Heart left ventricle (tissue), 16 donors: Measurements from ENCODE around the gene ABHD5. TPM values are rescaled to one million over a fixed set of nuclear protein-coding genes. Genes with fewer than 3 reads are reported as not detected.
A peak's percentile ranks its signal among the peaks of the same experiment; 100 is the strongest.

Experiments used
- ATAC-seq, 4 donors: fragments of 200-7000 bp; cut with Tn5 transposase; one replicate each; pipeline ENCODE4 v1.9.1; 2020 to 2022; ENCODE audit warnings: moderate library complexity in 4 of 4, mild to moderate bottlenecking in 3 of 4, moderate number of reproducible peaks in 1 of 4
- DNase-seq, 5 donors: peaks; one replicate each; pipeline ENCODE4 v3.0.0-alpha.2; 2020
- H3K27ac ChIP-seq, 12 donors: fragments of 200-600 bp; sonication (generic) in 4 of 12; one replicate each; pipeline versions ENCODE4 v1.5.0 to v1.8.0; 2016 to 2022; ENCODE audit warnings: mild to moderate bottlenecking in 2 of 12
- H3K27me3 ChIP-seq, 9 donors: fragments of 200-600 bp; sonication (generic) in 2 of 9; one replicate each; pipeline versions ENCODE4 v1.5.1 to v1.8.0; 2016 to 2022; ENCODE audit warnings: mild to moderate bottlenecking in 3 of 9
- H3K36me3 ChIP-seq, 9 donors: fragments of 200-600 bp; sonication (generic) in 2 of 9; one replicate each; pipeline versions ENCODE4 v1.5.0 to v1.8.0; 2018 to 2022; ENCODE audit warnings: mild to moderate bottlenecking in 2 of 9
- H3K4me1 ChIP-seq, 12 donors: fragments of 200-600 bp; sonication (generic) in 4 of 12; one replicate each; pipeline versions ENCODE4 v1.5.0 to v1.8.0; 2016 to 2022; ENCODE audit warnings: mild to moderate bottlenecking in 3 of 12
- H3K4me3 ChIP-seq, 12 donors: fragments of 200-600 bp; sonication (generic) in 4 of 12; one replicate each; pipeline versions ENCODE4 v1.5.0 to v1.8.0; 2017 to 2022; ENCODE audit warnings: mild to moderate bottlenecking in 9 of 12, moderate library complexity in 4 of 12
- H3K9me3 ChIP-seq, 12 donors: fragments of 200-600 bp; sonication (generic) in 4 of 12; one replicate each; pipeline versions ENCODE4 v1.5.0 to v1.8.0; 2016 to 2022; ENCODE audit warnings: mild to moderate bottlenecking in 1 of 12
- POLR2A ChIP-seq, 2 donors: fragments of 450-650 bp; IDR thresholded peaks; one replicate each; pipeline ENCODE4 v1.6.1; 2017; ENCODE audit warnings: antibody characterized with exemption in 2 of 2, mild to moderate bottlenecking in 2 of 2, moderate library complexity in 2 of 2
- WGBS, 4 donors: extraction: QIAGEN DNeasy Blood & Tissue Kit in 2 of 4; methylation state at CpG; one replicate each; pipeline versions ENCODE4 v1.1.5 to v1.1.7; 2013 to 2018; 5-methylcytosine and 5-hydroxymethylcytosine counted together
- intact Hi-C, 10 donors: fragments of 100-400 bp; cut with DNase I; formaldehyde crosslinking; loops; one replicate each; pipeline versions ENCODE4 v1.11.1 to v1.14.2; 2022
- polyA plus RNA-seq, 2 donors: library from polyadenylated mRNA; stranded (reverse); fragments of 200-250 nt; gene quantifications; one replicate each; pipeline ENCODE4 v1.2.3, GENCODE V29; 2013
- total RNA-seq, 9 donors: library from RNA; depleted of rRNA in 2 of 9; stranded (reverse); fragments of >200 nt in 2 of 9; fragmentation: NEBNext Ultra II Directional in 3 of 9; extraction: Animal tissue kit (Norgen Biotek cat#: 25700) in 3 of 9; gene quantifications; one replicate each; pipeline versions ENCODE4 v1.1.0 to v1.2.4, GENCODE V29; 2016 to 2023
- TF ChIP-seq, protein P1 (sequence below), 12 donors: fragments of 200-600 bp; sonication (generic) in 4 of 12; IDR thresholded peaks; one replicate each; pipeline versions ENCODE4 v1.5.0 to v1.8.0; 2018 to 2022; ENCODE audit warnings: antibody characterized with exemption in 12 of 12, mild to moderate bottlenecking in 5 of 12
- donor health status: ischemic (EF 13 %, LVEDD 7.1; RV severe dilation, severe dysfunction).
- donor health status: healthy with polysubstance abuse.
- donor health status: DM: no; HTN: yes; CAD: no.
- donor health status: DM: no; HTN: no; CAD: no.
- donor health status: ischemic (EF 25% LVEDD 6.9; RV normal size, moderate dysfunction).
- donor health status: ischemic (EF 25% LVEDD 5.7; RV mildly dilated, moderate dysfunction).
- donor health status: healthy.
- donor health status: DM: yes; HTN: yes; CAD: no.
- donor health status: ischemic (EF 35%, LVEDD 5.7; RV mildly dilated, moderate dysfunction).
- donor health status: nonischemic (EF 11% LVEDD 7.7; RV severe dilation, severe dysfunction).
- donor health status: DM: yes; HTN: yes; CAD: no.
- donor health status: PGD.
- donor health status: ischemic (EF 29% LVEDD 5.4; RV normal size, mild dysfunction).
- donor health status: nonischemic (EF 23%, LVEDD 6.1; RV moderate dilation, normal function).

ABHD5 gene
- total and polyA plus RNA-seq, 11 donors, result 8.5 to 103 (median 26.7) TPM

DNA sequence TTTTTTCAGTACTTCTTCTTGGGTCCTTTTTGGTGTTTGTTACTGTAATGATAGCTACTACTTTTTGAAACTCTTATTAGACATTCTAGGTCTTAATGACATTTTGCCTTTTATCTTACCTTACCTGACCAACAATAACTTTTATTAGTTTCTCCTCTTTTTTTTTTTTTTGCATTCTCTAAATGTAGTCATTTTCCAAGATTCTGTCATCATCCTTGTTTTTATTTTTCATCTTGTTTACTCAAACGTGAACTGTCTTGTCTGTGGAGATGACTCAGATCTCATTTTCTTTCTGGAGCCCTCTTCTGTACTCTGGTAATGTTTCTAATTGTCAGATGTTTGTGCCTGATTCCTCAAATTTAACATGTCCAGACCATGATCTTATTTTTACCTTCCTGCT is 2.9 kb downstream of the ABHD5 start:
- 47 to 72% (median 61%) methylated on average over 1 of the region's 1 CpG for WGBS, 4 donors
- Histone ChIP-seq H3K27ac (no peak overlapping the region), H3K4me1 (peaks cover 2 to 55% (median 19%) of the 10 kb centered on the region in 12 donors), H3K4me3 (no peak overlapping the region), H3K36me3 (no peaks in the 10 kb centered on the region), H3K9me3 (no peaks in the 10 kb centered on the region), H3K27me3 (no peaks in the 10 kb centered on the region)
- DNase-seq (no peak), ATAC-seq (no peak)
- intact Hi-C loops, result loop anchor here in 4 of 10 donors (5.0 to 10.0 kb wide), 5 partner anchors 64 to 151 kb away; partner anchors contain the start of gene ANO10 (in 2 of the 4)
- TF ChIP-seq, protein P1, sequence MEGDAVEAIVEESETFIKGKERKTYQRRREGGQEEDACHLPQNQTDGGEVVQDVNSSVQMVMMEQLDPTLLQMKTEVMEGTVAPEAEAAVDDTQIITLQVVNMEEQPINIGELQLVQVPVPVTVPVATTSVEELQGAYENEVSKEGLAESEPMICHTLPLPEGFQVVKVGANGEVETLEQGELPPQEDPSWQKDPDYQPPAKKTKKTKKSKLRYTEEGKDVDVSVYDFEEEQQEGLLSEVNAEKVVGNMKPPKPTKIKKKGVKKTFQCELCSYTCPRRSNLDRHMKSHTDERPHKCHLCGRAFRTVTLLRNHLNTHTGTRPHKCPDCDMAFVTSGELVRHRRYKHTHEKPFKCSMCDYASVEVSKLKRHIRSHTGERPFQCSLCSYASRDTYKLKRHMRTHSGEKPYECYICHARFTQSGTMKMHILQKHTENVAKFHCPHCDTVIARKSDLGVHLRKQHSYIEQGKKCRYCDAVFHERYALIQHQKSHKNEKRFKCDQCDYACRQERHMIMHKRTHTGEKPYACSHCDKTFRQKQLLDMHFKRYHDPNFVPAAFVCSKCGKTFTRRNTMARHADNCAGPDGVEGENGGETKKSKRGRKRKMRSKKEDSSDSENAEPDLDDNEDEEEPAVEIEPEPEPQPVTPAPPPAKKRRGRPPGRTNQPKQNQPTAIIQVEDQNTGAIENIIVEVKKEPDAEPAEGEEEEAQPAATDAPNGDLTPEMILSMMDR (IDR thresholded peaks at IDR 0.05), result no peak
- no peak for TF ChIP-seq POLR2A (IDR thresholded peaks at IDR 0.05)

DNA sequence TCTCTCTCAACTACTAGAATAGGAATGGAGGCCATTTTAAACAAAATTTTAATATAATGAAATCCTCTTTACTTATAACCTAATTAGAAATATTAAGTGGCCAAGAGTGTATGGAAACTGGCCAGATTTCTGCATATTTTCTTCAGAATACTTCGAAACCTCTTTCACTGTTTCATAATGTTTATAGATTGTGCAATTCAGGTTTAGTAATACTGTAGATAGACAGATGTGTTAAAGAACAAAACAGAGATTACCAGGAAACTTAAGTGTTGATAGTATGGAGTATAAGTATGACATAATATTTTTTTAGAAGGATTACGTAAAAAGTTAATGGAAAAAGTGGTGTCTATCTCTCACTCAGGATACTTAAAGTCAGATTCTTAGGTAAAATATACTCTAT is 4.7 kb downstream of the ABHD5 start:
- Histone ChIP-seq H3K36me3 (peaks cover 0 to 13% (median 6%) of the 10 kb centered on the region in 9 donors), H3K9me3 (no peaks in the 10 kb centered on the region), H3K27me3 (no peaks in the 10 kb centered on the region), H3K4me1 (peaks cover 0 to 47% (median 13%) of the 10 kb centered on the region in 12 donors), H3K4me3 (no peak overlapping the region), H3K27ac (peak overlapping the region in 1 of 12 donors; percentile 45)
- DNase-seq, result no peak
- no peak for ATAC-seq
- TF ChIP-seq, protein P1 (IDR thresholded peaks at IDR 0.05), result no peak
- TF ChIP-seq POLR2A (IDR thresholded peaks at IDR 0.05), result no peak
- WGBS, 4 donors, result 78 to 85% (median 79%) methylated on average over 2 of the region's 2 CpGs
- intact Hi-C loops, result loop anchor here in 2 of 10 donors (10.0 kb wide), 2 partner anchors 71 to 151 kb away; partner anchors contain the start of gene ANO10 (in 1 of the 2)

DNA sequence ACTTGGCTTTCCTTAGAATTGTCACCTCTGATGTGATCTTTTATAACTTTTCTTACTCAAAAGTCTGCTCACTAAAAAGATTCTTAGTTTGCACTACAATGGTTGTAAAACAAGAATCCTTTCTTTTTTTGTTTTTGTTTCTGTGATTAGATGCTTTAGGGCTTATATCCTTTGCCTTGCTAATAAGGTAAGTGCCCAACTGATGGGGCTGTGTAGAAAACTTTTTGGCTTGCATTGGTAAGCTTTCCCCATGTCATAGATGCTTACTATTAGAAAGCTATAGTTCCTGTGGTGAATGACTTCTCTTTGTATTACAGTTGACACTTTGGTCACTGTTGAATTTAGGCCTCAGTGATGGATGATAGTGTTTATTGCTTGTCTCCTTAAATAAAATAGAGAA is 5.1 kb downstream of the ABHD5 start:
- Histone ChIP-seq H3K27ac (peak overlapping the region in 1 of 12 donors; percentile 45), H3K4me1 (peaks cover 0 to 47% (median 12%) of the 10 kb centered on the region in 12 donors), H3K27me3 (no peaks in the 10 kb centered on the region), H3K9me3 (no peaks in the 10 kb centered on the region), H3K36me3 (peaks cover 0 to 16% (median 6%) of the 10 kb centered on the region in 9 donors), H3K4me3 (no peak overlapping the region)
- intact Hi-C loops, result loop anchor here in 2 of 10 donors (10.0 kb wide), 2 partner anchors 71 to 151 kb away; partner anchors contain the start of gene ANO10 (in 1 of the 2)
- ATAC-seq (no peak), DNase-seq (no peak)
- TF ChIP-seq POLR2A (IDR thresholded peaks at IDR 0.05), result no peak
- TF ChIP-seq, protein P1 (IDR thresholded peaks at IDR 0.05), result no peak

DNA sequence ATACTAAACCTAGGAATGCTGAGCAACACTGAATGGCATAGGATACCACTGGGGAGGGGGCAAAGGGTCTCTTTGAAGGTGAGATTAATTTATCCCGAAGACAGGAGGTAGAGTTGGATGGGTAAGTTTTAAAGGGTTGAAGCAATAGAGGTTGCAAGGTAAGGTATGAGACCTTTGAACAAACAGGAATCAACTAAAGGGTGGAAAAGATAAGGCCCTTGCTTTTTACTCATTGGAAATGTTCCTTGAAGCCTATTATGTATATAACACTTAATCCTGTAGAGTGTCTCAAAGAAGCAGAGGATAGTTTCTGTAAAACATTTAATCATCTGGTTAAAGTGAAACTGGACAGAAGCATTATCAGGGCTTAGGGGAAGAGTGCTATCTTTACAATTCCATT is 5.7 kb downstream of the ABHD5 start:
- Histone ChIP-seq H3K4me3 (no peak overlapping the region), H3K27ac (peak overlapping the region in 1 of 12 donors; percentile 45), H3K27me3 (no peaks in the 10 kb centered on the region), H3K36me3 (peaks cover 0 to 19% (median 12%) of the 10 kb centered on the region in 9 donors), H3K4me1 (peaks cover 0 to 47% (median 12%) of the 10 kb centered on the region in 12 donors), H3K9me3 (no peaks in the 10 kb centered on the region)
- DNase-seq (no peak), ATAC-seq (no peak)
- WGBS, 4 donors, result 80 to 92% (median 84%) methylated on average over 1 of the region's 1 CpG
- TF ChIP-seq POLR2A (IDR thresholded peaks at IDR 0.05), result no peak
- TF ChIP-seq, protein P1 (IDR thresholded peaks at IDR 0.05), result no peak
- intact Hi-C loops, result loop anchor here in 2 of 10 donors (10.0 kb wide), 2 partner anchors 72 to 152 kb away; partner anchors contain the start of gene ANO10 (in 1 of the 2)
